ENCODE data around the gene TRMT2A.
A peak's percentile ranks its signal among the peaks of the same experiment; 100 is the strongest.

TRMT2A gene

DNA sequence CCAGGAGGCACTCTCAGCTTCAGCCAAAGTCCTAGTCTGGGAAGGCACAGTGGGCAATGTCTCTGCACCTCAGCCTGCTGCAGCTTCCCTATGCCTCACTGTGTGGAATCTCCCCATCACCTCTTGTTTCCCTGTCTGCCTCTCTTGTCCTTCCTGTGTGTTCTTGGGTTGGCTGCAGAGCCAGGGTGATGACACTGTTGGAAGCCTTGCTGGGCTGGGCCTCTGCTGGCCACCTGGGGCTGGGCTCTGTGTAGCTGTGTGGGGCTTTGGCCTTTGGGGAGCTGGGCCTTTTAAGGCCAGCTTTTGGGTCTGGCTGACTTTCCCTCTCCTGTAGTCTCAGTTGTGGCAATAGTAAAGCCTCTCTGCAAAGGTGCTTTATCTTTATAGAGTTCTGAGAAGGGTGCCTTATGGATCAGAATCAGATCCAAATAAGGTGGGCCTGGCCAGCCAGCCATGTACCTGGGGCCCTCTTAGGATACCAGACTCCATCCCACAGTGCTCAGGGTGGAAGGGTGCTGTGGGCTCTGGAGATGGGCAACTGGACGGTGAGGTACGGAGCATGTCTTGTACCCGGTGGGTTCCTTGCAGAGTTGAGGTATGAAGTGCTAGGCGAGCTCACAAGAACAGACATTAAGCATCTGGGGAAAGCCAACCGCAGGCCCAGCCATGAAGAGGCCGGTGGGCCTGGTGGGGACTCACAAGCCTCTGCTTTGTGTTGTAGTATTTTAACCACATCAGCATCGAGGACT lies 11.4 kb downstream of the TRMT2A start:
- no peak for DNase-seq

DNA sequence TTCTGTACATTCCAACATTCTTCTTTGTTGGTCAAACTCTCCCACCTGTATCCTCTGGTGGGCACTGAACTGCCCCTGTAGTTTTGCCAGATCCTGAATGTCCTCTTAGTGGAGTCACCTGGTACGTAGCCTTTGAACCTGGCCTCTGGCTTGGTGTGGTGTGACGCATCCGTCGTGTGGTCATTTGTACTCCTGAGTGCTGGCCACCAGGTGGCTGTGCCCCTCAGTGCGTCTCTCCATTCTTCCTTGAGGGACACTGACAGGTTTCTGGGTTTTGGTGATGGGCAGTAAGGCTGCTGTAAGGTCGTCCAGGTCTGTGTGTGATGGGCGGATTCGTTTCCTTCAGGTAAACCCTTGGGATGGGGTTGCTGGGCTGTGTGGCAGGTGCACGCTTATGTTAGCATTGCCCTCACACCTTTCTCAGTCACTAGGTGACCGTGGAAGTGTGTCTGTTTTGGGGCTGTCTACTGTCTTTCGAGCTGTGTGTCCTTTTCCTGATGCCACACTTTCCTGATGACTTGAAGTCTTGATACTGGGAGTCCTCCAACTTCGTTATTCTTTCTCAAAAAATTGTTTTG lies 14.7 kb downstream of the TRMT2A start:
- no peak for DNase-seq

DNA sequence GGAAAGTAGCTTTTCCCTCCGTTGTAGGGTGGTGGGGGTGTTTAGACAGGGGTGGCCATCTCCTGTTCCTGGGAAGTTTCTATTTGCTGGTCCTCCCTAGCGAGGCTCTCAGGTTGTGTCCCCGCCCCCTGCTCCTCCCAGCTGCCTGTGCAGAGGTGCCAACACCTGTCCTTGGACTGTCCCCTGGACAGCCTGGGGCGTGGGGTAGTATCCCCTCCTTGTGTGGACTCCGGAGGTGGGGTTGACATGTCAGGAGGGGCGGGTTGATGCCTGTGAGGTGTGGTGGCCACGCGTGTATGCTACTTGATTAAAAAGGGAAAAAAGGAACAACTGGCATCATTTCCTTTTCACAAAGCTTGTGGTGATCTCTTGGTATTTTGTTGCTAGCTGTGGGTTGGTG lies 15.4 kb downstream of the TRMT2A start:
- DNase-seq = no peak

DNA sequence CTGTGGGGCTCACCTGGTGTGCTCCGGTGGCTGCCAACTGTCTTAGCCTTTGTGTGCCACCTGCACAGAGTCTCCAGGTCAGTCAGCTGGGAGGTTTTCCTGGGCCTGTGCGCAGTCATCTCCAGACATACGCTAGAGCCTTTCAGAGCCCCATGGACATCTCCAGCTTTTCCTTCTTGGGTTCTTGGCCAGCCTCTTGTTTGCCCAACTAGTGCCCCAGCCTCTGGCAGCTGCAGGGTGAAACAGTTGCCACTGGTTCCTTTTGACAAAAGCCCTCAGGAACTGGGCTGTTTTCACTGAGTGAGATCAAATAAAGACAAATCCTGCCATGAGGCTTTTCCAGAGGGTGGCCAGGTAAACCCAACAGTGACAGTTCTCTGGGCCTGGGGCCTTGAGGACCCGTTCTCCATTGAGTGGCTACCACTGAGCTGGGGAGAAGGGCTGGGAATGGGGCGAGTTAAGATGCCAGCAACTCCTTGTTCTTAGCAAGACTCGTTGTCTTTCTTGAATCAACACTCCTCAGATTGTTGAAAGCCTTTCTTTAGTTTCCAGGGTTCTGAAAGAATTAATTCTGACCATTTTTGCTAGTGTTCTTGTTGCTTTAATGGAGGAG lies 17.8 kb downstream of the TRMT2A start:
- DNase-seq = no peak

DNA sequence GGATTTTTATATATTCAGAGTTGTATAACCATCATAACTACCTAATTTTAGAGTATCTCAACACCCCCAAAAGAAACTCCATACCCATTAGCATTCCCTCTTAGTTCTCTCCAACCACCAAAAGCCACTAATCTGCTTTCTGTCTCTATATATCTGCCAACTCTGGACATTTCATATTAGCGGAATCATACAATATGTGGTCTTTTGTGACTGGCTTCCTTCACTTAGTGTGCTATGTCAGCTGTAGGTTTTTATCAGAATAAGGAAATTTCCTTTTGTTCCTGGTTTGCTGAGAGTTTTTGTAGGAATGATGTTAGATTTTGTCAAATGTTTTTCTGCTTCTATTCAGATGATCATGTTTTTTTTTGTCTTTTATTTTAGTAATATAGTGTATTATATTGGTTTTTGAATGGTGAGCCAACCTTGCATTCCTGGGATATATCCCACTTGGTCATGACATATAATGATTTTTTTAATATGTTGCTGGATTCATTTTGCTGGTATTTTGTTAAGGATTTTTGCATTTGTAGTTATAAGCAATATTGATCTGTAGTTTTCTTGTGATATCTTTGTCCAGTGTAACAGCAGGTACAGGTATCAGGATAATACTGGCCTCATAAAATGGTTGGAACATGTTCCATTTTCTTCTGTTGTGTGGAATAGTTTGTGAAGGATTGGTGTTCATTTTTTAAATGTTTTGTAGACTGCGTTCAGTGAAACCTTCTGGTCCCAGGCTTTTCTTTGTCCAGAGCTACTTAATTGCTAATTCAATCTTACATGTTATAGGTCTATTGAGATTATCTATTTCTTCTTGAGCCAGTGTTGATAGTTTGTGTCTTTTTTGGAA lies 20.2 kb downstream of the TRMT2A start:
- no peak for DNase-seq

DNA sequence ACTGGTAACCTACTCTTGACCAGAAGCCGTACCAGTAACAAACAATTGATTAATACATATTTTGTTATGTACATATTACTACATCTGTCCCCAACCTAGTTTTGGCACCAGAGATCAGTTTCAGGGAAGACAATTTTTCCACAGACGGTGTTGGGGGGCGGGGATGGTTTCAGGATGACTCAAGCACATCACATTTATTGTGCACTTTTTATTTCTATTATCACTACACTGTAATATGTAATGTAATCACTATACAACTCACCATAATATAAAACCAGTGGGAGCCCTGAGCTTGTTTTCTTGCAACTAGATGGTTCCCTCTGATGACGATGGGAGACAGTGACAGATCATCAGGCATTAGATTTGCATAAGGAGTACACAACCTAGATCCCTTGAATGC lies 21.5 kb downstream of the TRMT2A start:
- peak; percentile 42 for DNase-seq

DNA sequence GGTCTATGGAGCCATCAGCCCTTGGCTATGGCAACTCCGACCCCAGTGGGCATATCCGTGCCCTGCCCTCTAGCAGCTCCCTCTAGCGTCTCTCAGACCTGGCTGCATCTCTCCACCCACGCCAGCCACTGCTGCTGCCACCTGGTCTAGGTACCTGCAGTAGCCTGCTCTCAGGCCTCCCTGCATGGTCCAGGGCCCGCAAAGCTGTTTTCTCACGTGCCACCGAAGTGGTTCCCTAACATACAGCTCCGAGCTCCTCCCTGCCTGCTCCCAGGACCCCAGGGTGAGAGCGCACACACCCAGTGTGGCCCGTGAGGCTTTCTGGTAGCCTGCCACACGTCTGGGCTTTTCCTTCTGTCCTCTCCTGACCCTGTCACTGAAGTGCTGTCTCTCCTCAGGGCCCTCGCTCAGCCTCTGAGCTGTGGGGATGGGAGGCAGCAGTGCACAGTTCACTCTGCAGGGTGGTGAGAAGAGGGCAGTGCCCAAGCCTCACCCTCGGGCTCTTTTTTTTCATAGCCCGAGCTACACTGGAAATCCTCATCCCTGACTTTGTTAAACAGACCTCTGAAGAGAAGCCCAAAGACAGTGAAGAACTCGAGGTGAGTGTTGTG lies 22.7 kb downstream of the TRMT2A start:
- no peak for DNase-seq

DNA sequence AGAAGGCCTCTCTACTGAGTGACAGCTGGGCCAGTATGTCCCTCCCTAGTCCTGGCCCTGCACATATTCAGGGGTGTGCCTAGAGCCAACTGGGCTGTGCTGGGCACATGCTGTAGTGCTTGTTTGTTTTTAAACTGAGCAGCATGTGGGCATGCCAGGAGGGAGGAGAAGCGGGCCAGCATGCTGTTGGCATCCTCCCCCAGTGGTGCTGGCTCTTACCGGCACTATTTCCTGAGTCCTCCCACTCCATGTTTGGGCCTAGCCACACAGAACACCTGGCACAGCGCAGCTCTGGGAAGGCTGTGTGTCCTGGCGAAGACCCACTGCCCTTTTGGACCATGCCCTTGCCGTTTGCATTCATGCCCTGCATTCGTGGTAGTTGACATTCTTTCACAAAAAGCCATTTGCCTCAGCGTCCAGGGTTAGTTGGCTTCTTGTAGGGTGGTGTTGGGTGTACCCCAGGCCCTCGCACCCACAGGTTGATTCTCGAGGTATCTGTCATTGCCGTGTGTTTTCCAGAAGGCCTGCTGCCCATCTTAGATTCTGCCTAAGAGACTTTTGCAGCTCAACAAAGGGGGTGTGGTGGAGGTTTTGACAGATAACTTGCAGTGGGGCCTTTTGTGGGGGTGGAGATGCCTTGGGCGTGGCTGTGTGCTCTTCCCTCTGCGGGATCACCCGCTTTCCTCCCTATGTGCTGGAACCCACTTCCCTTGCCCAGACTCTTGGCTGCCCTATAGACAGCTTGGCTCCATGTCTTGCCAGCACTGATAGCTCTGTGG lies 23.4 kb downstream of the TRMT2A start:
- no peak for DNase-seq

DNA sequence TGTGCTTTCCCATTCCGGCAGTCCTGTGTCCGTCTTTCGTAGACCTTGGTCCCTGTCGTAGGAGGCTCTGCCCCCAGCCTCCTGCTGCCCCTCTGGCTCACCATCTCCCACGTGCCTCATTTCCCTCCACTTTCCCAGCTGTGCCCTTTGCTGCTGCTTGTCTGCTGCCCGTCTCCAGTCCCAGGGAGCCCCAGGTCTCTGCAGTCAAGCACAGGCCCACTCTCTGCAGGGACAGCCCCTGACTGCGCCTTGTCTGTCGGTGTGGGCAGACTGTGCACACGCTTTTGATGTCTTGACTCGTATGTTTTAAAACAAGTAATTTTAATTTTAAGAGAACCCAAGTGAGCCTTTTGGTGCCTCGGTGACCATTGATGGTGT lies 24.6 kb downstream of the TRMT2A start:
- no peak for DNase-seq

DNA sequence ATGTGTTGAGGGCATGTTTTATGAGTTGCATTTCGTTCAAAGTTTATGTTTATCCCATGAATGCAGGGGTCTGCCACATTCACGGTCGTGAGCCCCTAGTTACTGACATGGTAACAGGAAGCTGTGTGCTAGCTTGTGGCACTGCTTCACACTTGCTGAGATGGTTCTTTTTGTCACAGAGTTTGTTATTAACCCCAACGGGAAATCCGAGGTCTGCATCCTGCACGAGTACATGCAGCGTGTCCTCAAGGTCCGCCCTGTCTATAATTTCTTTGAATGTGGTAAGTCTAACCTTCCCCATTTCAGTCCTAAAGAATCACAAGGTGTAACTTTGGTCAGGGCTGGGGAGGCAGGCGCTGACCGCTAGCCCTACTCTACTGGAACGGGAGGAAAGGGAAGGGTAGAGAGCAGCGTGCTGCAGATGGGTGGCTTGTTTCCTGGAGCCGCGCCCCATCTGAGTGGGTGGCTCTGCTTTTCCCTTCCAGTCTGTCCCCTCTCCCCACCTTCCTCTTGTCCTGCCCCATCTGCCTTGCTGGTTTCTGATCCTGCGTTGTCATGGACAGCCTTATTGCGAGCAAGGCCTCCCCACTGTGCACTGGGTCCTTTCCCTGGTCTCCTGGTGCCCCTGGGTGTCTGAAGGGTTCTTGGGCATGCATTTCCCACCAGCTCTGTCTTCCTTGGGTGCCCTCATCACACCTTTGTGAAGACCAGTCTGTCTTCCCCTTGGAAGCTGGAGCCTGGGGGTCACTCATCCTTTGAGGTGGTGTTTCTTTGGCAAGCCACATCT lies 25.1 kb downstream of the TRMT2A start:
- no peak for DNase-seq

DNA sequence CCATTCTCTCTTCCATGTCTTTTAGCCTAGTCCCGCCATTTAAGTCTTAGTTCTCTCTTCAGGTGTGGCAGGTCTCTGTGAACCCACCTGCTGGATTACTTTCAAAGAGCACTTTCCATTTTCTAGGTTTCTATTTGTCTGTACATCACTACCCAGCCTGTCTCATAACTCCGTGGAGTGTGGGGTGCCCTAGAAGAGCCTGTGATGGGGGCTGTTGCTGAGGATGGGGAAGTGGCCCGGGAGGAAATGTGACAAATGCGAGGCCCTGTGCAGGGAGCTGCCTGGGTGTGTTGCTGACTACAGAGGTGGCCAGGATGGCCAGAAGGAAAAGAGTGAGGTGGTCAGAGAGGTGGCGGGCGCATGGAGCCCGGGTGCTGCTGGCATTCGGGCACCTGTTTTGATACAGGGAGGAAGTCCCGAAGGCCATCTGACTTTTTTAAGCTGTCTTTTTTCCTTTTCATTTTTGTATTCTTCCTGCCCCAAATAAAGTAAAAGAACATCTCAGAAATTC lies 26.2 kb downstream of the TRMT2A start:
- DNase-seq = no peak

DNA sequence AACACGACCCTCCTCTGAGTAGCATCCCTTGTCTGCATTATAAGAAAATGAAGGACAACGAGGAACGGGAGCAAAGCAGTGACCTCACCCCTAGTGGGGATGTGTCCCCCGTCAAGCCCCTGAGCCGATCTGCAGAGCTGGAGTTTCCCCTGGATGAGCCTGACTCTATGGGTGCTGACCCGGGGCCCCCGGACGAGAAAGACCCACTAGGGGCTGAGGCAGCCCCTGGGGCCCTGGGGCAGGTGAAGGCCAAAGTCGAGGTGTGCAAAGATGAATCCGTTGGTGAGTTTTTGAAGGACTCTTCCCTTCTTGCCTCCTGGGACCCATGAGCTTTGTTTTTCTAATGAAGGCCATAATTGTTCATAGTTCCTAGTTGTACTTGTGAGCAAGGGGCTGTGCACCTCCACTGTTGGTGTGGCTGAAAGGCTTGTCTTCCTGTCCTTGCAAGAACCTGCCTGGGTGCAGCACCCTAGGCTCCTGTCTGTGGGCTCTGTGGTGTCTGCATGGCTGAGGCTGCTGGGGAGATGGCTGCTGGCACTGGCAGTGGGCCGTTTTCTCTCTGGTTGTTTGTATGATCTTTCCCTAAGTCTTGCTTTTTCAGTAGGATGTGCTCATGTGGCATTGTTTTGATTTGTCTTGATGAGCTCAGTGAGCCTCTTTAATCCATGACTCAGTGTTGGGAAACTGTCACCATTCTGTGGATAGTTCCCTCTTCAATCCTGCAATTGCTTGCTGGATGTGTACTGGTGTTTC lies 26.9 kb downstream of the TRMT2A start:
- no peak for DNase-seq

DNA sequence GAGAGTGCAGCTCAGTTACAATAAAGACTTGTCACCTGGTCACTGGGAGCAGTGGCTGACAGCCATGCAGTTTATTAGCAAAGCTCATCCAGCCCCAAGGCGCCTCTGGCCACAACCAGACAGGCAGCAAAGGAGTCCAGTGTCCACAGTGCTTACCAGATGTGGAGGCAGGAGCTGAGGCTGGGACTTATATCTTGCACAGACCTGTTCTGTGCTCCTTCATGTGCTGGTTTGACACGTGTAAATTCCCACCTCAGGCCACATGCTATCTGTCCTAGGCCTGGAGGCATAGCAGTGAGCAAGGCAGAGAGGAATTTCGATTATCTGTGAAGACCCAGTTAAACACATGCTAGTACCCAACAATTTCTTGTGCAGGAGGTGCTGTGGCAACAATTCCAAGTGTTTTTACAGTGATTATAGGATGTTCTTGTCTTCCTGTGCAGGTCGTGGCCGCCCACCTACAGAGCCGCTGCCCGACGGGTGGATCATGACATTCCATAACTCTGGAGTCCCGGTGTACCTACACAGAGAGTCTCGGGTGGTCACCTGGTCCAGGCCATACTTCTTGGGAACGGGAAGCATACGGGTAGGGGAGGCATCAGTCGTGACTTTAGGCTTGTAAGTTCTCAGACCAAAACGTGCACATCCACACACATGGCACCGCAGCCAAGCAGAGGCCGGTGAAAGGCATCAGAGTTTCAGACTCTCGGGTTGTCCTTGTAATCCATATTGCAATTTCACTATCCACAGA lies 27.6 kb downstream of the TRMT2A start:
- no peak for DNase-seq

DNA sequence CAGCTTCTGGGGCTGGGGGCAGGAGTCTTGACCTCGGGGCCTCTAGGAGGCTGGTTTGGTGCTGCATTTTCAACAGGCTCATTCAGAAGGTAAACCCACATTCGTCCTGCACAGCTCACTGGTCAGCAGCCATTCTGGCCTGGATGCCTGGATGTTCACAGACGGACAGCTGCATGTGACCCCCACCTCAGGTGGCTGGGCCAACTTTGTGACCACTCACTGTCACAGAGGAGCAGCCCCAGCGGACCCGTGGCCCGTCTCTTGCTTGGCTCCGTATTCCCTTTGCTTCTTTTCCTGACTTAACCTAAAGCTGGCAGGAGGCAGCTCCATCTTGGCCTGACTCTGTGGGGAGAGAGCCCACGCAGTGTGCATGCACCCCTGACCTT lies 28.8 kb downstream of the TRMT2A start:
- DNase-seq = no peak

DNA sequence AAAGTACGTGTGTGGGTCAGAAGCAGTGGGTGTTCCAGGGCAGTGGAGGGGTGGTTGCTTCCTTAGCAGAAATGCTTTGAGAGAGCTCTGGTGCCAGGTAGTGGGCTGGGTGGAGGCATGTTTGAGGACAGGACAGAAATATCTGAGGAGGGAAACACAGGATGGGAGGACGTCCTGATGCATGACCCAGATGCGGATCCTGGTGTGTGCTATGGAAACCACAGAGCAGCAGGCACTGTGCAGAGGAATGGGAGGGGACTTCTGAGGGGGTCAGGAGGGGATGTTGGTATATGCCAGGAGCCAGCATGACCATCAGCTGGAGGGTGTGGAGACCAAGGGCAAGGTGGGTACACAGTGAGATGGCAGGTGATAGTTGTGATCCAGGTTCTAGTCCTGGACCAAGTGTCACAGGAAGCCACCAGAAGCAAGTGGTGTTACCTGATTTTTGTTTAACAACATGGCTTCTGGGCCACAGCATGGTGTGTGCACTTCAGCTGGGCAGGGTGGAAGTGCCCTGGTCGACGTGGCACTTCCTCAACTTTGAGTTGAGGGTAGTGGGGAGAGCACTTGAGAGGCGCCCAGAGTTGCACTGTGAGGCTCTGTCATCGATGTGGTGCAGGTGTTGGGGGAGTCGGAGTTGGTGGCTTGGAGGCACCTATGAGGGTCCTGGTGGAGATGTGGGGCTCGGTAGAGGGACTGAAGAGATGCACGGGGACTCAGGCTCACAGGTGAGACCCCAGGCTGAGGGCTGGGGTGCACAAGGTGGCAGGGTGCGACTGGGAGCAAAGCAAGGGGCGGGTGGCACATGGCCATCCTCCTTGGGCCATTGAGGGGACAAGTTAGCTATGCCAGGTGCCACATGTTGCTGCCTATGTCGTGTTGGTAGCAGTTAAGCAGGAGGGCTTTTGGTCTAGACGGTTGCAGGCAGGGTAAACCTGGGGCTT lies 29.4 kb downstream of the TRMT2A start:
- no peak for DNase-seq

DNA sequence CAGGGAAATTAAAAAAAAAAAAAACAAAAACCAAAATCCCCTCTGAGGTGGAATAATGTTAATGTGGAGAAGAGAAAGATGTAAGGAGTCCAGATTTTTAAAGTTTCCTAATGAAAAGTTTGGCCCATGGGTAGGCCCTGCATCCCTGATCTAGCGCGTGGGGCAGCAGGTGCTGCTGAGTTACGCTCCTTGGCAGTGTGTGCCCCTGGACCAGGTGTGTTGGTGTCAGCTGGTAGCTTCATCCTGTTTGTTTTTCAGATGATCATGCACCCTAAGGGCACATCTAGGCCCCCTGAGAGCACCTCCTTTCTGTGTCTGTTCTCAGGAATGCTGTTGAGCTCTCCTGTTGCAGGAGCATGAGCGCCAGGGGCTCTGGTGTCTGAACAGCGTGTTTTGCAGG lies 30.3 kb downstream of the TRMT2A start:
- no peak for DNase-seq

DNA sequence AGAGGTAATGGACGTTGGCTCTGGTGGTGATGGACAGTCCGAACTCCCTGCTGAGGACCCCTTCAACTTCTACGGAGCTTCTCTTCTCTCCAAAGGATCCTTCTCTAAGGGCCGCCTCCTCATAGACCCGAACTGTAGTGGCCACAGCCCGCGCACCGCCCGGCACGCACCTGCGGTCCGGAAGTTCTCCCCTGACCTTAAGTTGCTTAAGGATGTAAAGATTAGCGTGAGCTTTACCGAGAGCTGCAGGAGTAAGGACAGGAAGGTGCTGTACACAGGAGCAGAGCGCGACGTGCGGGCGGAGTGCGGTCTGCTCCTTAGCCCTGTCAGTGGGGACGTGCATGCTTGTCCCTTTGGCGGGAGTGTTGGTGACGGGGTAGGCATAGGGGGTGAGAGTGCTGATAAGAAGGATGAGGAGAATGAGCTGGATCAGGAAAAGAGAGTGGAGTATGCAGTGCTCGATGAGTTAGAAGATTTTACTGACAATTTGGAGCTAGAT lies 30.9 kb downstream of the TRMT2A start:
- DNase-seq = no peak

DNA sequence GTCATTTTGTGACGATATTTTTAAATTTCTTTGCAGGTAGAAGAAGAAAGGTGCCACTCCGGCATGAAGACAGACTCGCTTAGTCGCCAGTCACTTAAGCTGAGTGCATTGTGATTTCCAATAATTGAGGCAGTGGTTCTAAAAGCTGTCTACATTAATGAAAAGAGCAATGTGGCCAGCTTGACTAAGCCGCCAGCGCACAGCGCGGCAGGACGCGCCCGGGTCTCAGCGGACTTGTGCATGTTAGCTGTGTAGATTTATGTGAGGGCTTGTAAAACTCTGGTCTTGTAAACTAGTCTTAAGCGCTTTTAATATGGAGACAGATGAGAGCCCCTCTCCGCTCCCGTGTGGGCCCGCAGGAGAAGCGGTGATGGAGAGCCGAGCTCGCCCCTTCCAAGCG lies 31.4 kb downstream of the TRMT2A start:
- no peak for DNase-seq
